ENCODE results near the gene CYP27A1. TPM values are rescaled to one million over a fixed set of nuclear protein-coding genes. Genes with fewer than 3 reads are reported as not detected.
A peak's percentile ranks its signal among the peaks of the same experiment; 100 is the strongest.

The CYP27A1 gene
- total RNA-seq, 1 donor from 2014 or later, result 10.5 TPM

DNA sequence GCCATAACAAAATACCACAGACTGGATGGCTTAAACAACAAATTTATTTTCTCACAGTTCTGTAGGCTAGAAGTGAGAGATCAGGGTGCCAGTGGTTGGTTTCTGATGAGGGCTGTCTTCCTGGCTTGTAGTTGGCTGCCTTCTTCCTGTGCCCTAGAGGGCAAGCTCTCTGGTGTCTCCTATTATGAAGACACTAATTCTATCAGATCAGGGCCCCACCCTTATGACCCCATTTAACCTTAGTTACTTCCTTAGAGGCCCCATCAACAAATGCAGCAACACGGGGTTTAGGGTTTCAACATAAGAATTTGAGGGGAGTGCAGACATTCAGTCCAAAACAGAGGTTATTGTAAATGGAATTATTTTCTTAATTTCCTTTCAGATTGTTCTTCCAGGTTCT is 22.9 kb downstream of the CYP27A1 start:
- no peak for ATAC-seq (ENCODE audit: poor library complexity)
- intact Hi-C loops (cut with DNase I), result no loop called here
- DNase-seq, result no peak

DNA sequence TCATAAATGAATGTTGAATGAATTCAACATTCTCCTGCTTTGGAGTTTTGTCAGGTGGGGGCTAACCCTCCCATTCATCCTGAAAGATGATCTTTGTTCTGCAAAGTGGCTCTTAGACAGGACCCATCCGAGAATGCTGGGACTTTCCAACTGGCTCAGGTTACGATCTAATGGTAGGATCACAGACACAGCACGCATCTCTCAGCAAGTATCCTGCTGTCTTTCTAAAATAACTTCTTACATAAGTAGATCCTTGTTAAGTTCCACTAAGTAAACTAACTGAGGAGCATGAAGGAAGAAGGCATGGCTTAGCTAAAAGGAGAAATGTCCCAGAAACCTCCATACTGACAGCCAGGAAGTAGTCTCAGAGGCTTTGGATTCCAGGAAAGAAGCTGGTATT is 23.7 kb downstream of the CYP27A1 start:
- DNase-seq, result no peak
- intact Hi-C loops (cut with DNase I), result no loop called here
- ATAC-seq (ENCODE audit: poor library complexity), result peak; percentile 70

DNA sequence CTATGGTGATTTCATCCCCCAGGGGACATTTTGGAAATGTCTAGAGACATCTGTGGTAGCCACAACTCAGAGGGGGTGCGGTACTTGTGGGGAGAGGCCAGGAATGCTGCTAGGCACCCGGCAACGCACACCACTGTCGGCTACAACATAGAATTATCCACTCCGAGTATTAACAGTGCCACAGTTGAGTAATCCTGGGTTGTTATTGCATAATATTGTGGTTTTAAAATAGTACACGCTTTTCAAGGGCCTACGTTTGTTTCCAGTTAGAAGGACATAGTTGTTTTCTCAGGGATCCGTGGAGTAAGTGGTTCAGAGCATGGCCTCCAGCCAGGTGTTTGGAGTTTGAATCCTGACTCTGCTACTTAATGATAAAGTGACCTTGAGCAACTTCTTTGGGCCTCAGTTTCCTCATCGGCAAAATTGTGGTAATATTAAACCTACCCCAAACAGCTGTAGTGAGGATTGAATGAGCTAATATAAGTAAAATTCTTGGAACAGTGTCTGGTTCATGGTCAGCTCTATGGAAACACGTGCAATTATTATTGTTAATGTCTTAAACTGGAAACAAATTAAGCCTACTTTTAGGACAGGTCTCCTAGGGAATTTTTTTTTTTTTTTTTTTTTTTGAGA is 24.5 kb downstream of the CYP27A1 start:
- intact Hi-C loops (cut with DNase I), result no loop called here
- ATAC-seq (ENCODE audit: poor library complexity) (peak; percentile 97), DNase-seq (peak; percentile 79)

DNA sequence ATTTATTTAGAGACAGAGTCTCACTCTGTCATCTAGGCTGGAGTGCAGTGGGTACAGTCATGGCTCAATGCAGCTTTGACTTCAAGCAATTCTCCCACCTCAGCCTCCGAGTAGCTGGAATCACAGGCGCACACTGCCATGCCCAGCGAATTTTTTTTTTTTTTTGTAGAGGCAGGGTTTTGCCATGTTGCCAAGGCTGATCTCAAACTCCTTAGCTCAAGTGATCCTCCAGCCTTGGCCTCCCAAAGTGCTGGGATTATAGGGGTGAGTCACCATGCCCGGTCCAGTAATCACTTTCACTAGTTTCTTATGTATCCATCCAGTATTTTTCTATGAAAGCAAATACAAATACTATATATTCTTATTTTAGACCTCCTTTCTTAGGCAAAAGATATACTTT is 25.7 kb downstream of the CYP27A1 start:
- no peak for ATAC-seq (ENCODE audit: poor library complexity)
- DNase-seq, result no peak
- intact Hi-C loops (cut with DNase I), result no loop called here

- ATAC-seq (ENCODE audit: poor library complexity), result no peak
- DNase-seq, result no peak
- intact Hi-C loops (cut with DNase I), result no loop called here
Measured at GRCh38 chr2:218809515-218809914, 27.6 kb downstream of the CYP27A1 start.

GRCh38 chr2:218810256-218810655 is 28.3 kb downstream of the CYP27A1 start:
- DNase-seq (no peak), ATAC-seq (ENCODE audit: poor library complexity) (no peak)
- intact Hi-C loops (cut with DNase I), result no loop called here

- intact Hi-C loops (cut with DNase I), result no loop called here
- no peak for DNase-seq
- ATAC-seq (ENCODE audit: poor library complexity), result no peak
Measured at GRCh38 chr2:218811382-218811781, 29.4 kb downstream of the CYP27A1 start.

- intact Hi-C loops (cut with DNase I), result no loop called here
- DNase-seq (no peak), ATAC-seq (ENCODE audit: poor library complexity) (no peak)
Measured at GRCh38 chr2:218812096-218812815, 30.3 kb downstream of the CYP27A1 start.

- ATAC-seq (ENCODE audit: poor library complexity), result no peak
Measured at GRCh38 chr2:218812861-218813260, 30.9 kb downstream of the CYP27A1 start.

DNA sequence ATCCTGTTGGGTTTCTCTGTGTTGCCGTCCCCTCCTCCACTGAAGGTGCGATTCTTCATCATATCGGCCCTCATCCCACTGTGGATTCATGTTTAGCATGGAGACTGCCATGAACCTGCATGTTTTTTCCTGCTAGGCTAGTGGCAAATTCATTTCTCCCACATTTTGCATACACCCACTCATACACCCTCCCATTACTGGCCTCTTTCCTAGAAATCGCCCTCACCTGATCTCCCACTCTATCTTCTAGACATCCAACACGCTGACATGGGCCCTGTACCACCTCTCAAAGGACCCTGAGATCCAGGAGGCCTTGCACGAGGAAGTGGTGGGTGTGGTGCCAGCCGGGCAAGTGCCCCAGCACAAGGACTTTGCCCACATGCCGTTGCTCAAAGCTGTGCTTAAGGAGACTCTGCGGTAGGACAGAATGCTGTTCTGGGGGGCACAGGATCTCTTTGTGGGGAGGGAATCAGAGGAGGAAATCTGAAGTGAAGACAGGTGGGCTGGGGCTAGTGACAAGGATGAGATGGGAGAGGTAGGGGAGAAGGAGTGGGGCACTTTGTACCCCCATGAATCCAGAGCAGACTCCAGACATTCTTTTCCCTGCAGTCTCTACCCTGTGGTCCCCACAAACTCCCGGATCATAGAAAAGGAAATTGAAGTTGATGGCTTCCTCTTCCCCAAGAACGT is 32.0 kb downstream of the CYP27A1 start:
- DNase-seq, result no peak
- no peak for ATAC-seq (ENCODE audit: poor library complexity)
- intact Hi-C loops (cut with DNase I), result no loop called here

More at GRCh38 chr2:218812861-218813260, 30.9 kb downstream of the CYP27A1 start:
- DNase-seq, result no peak
- intact Hi-C loops (cut with DNase I), result no loop called here

DNA sequence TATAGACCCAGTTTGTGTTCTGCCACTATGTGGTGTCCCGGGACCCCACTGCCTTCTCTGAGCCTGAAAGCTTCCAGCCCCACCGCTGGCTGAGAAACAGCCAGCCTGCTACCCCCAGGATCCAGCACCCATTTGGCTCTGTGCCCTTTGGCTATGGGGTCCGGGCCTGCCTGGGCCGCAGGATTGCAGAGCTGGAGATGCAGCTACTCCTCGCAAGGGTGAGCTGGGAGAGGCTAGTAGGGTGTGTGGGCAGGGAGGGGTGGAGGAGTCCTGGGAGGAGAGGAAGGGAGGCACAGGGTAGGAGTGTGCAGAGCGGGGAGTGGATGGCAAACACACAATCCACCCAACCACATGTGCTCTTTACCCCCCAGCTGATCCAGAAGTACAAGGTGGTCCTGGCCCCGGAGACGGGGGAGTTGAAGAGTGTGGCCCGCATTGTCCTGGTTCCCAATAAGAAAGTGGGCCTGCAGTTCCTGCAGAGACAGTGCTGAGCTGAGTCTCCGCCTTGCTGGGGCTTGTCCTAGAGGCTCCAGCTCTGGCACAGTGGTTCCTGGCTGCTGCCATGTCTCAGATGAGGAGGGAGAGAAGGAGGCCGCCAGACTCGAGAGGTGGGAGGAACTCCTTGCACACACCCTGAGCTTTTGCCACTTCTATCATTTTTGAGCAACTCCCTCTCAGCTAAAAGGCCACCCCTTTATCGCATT is 32.7 kb downstream of the CYP27A1 start:
- no peak for DNase-seq
- intact Hi-C loops (cut with DNase I), result no loop called here
- no peak for ATAC-seq (ENCODE audit: poor library complexity)

GRCh38 chr2:218815244-218815637 is 33.3 kb downstream of the CYP27A1 start:
- intact Hi-C loops (cut with DNase I), result no loop called here
- DNase-seq (no peak), ATAC-seq (ENCODE audit: poor library complexity) (no peak)

GRCh38 chr2:218815649-218816048 is 33.7 kb downstream of the CYP27A1 start:
- DNase-seq, result no peak
- ATAC-seq (ENCODE audit: poor library complexity), result no peak
- intact Hi-C loops (cut with DNase I), result no loop called here

- ATAC-seq (ENCODE audit: poor library complexity) (no peak), DNase-seq (no peak)
- intact Hi-C loops (cut with DNase I), result no loop called here
Measured at GRCh38 chr2:218816561-218817011, 34.6 kb downstream of the CYP27A1 start.

- intact Hi-C loops (cut with DNase I), result no loop called here
- DNase-seq, result no peak
- no peak for ATAC-seq (ENCODE audit: poor library complexity)
Measured at GRCh38 chr2:218819093-218819492, 37.1 kb downstream of the CYP27A1 start.

GRCh38 chr2:218820746-218821369 is 38.9 kb downstream of the CYP27A1 start:
- ATAC-seq (ENCODE audit: poor library complexity), result no peak
- no peak for DNase-seq
- intact Hi-C loops (cut with DNase I), result no loop called here

DNA sequence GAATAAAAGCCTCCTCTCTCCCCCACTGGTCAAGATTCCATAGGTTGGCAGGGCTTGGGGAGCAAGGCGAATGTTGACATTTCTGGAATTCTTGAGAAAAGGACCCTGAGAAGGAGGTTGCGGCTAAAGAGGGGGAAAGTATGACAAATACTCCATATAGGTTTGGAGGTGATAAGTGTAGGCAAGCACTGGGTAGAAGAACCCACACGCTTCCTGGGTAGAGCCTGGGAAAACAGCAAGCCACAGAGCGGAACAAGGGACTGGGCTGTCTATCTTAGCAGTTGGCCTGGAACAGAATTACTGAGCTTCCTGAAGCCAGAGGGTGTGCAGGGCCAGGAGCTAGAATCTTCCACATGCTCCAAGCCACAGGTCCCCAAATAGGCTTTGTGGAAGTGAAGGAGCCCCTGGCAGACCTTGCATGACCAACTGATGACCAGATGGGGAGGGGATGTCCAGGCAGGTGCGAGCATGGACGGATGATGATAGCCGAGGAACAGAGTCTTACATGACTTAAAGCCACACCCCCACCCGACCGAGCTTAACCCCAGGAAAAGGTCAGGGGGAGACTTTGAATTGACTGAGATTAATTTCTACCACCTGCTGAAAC is 39.8 kb downstream of the CYP27A1 start:
- ATAC-seq (ENCODE audit: poor library complexity) (no peak), DNase-seq (no peak)
- intact Hi-C loops (cut with DNase I), result no loop called here

DNA sequence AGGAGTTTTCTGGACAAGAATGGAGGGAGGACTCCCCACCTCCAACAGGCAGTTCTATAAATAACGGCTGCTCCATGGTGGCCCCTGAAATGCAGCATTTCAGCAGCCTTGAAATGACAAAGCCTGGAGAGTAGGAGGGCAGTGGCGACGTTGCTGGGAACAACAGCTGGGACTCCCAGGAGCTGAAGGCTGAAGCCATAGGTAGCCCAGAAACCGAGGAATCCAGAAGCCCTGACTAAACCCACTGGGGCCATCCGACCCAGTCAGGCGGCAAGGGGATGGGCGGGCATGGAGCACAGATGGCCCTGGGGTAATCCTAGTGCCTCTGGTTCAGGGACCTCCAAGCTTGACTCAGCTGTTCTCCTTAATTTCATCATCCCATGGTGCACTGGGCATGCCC is 40.7 kb downstream of the CYP27A1 start:
- no peak for ATAC-seq (ENCODE audit: poor library complexity)
- no peak for DNase-seq

More for the DNA sequence above, 40.7 kb downstream of the CYP27A1 start:
- intact Hi-C loops (cut with DNase I), result no loop called here

Measured in Right ventricle myocardium superior (tissue), 1 donor.